Measurements from ENCODE around the gene WIPF2.

Gene WIPF2, protein sequence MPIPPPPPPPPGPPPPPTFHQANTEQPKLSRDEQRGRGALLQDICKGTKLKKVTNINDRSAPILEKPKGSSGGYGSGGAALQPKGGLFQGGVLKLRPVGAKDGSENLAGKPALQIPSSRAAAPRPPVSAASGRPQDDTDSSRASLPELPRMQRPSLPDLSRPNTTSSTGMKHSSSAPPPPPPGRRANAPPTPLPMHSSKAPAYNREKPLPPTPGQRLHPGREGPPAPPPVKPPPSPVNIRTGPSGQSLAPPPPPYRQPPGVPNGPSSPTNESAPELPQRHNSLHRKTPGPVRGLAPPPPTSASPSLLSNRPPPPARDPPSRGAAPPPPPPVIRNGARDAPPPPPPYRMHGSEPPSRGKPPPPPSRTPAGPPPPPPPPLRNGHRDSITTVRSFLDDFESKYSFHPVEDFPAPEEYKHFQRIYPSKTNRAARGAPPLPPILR

DNA sequence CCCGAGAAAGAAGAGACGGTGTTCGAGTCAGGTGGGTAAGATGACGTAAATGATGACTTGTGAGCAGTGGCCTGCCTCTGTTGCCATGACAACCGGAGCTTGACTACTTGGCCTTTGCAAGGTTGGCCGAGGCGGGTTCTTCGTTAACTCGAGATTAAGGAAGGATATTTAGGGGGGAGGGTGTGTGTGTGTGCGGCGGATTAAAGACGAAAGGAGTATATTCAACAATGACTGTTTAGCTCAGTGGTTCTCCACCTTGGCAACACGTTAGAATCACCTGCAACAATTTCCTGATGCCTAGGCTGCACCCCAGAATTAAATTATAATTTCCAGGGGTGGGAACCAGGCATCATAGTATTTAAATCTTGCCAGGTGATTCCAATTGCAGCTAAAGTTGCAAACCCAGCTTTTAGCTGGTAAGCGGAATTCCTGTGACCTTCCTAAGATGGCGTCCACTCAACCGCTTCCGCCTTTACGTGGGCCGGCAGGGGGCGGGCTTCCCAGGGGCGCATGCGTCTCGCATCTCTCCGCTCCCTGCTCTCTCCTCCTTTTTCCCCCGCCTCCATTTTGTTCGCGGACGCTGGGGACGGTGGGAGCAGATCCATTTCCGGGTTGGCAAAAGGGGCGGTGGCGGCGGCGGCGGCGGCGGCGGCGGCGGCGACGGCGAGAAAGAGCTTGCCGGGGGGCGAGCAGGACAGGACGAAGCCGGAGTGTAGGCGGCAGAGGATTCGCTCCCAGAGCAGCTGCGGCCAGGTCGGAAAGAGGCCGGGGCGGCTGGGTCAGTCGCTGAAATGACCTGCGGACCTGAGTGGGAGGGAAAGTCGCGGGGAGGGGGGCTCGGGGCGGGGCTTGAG is at the start of gene WIPF2:
TSS of gene WIPF2 (plus strand) at position 565 of the 854 bp plus-strand sequence. CDS start 37,156 bp downstream, outside the sequence.
- ATAC-seq = peak; percentile 91 to 94

DNA sequence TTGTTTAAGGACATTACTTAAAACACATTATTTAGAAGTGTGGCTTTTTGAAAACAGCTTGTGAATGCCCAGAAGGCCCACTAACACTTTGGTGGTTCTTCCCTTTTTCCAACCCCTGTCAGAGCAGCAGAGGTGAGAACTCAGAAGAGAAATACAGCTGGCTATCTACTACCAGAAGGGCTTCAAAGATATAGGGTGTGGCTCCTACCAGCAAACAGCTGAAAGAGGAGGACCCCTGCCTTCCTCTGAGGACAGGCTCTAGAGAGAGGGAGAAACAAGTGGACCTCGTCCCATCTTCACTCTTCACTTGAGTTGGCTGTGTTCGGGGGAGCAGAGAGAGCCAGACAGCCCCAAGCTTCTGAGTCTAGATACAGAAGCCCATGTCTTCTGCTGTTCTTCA is 48.8 kb upstream of the WIPF2 start:
- no peak for ATAC-seq

DNA sequence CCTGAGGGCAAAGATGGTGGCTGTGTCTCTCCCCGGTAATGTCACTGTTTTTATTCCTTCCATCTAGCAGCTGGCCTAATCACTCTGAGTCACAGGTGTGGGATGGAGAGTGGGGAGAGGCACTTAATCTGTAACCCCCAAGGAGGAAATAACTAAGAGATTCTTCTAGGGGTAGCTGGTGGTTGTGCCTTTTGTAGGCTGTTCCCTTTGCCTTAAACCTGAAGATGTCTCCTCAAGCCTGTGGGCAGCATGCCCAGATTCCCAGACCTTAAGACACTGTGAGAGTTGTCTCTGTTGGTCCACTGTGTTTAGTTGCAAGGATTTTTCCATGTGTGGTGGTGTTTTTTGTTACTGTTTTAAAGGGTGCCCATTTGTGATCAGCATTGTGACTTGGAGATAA is 47.4 kb upstream of the WIPF2 start:
- no peak for ATAC-seq

DNA sequence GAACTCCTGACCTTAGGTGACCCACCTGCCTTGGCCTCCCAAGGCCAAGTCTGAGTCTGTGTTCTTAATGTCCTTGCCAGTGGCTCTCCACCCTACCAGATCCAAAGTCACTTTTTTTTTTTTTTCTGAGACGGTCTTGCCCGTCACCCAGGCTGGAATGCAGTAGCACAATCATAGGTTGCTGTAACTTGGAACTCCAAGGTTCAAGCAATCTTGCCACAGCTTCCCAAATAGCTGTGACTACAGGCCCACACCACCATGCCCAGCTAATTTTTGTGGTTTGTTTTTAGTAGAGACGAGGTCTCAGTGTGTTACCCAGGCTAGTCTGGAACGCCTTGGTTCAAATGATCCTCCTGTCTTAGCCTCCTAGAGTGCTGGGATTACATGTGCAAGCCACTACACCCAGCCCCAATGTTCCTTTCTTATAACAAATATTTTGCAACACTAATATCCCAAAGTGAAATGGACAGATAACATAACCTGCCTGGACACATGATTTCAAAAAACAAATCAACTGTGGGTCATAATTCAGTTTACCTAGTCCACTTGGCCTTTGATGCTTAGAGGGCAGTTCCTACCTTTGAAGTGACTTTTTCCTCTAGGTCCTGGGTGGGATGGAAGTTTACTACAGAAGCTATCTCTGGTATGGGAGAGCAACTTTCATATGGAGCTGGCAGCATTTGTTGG is 45.9 kb upstream of the WIPF2 start:
- no peak for ATAC-seq

DNA sequence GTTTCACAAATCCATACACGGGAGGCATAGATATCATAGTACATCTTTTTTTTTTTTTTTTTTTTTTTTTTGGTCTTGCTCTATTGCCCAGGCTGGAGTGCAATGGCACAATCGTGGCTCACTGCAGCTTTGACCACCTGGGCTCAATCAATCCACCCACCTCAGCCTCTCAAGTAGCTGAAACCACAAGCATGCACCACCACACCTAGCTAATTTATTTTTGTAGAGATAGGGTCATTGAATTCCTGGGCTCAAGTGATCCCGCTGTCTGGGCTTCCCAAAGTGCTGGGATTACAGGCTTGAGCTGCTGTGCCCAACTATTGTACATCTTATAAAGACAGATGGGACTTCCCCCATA is 45.3 kb upstream of the WIPF2 start:
- ATAC-seq = no peak

DNA sequence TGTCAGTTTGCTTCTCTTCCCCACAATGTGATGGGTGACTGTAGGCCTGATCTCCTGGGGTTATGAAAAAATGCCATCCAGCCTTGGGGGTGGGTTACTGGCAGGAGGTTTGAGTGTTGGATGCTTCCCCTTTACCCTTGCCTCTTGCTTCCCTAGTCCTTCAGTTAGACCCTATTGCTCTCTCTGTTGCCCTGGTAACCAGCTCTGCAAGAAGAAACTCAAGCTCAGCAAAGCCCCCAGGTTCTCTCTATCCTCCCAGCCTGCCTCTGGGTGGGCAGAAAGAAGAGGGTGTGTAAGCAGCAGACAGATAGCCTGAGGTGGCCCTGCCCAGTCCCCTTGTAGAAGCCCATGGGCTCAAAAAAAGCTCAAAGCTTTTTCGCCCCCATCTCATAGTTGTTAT is 44.6 kb upstream of the WIPF2 start:
- no peak for ATAC-seq

DNA sequence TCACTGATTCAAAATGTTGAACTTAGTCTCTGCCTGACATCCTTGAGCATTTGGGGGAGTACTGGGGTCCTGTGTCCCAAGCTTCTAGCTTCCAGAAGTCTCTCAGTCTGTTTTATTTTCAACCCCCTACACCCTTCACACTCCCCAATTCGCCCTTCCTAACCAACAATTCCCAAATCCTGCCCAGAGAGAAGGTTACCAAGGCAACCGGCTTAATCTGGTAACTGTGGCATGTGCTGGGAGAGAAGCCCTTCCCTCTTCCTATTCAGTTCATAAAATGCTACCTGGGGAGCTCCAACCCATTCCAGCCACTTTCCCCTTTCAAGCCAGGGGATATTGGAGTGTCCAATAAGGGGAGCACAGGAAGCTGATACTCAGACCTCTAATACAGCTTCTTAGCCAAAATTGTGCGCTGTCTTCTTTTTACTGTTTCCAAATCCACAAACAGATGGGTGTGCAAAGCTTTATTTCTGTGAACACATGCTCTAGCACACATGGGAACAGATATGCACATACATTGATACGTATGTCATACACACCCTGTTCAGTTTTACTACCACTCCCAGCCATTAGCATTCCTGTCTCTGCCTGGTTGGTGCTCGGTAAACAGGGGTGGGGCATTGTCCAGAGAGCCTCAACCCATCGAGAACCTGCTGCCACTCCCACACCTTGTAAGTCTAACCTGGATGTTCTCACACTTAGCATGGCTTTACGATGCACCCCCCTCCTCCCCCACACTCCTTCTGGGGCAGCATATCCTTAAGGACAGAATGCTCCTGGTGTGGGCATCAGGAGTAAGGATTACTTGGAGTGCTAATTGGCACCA is 43.0 kb upstream of the WIPF2 start:
- ATAC-seq = no peak

DNA sequence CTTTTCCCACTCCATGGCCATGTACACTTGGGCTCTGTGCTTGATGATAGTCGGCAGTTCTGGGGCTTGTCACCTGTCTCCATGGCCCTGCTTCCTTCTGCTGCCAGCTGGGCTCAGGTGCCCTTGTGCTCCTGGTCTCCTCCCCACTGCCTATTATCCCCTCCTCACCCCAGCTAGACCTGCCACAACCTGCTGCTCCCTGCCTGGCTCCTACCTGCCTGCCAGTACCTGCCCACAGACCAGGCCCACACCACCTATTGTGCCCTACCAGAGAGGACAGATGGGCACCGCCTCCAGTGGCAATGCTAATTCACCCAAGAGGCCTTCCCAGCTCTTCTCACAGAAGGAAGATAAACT is 42.4 kb upstream of the WIPF2 start:
- ATAC-seq = peak in 1 of 2 donors; percentile 1

DNA sequence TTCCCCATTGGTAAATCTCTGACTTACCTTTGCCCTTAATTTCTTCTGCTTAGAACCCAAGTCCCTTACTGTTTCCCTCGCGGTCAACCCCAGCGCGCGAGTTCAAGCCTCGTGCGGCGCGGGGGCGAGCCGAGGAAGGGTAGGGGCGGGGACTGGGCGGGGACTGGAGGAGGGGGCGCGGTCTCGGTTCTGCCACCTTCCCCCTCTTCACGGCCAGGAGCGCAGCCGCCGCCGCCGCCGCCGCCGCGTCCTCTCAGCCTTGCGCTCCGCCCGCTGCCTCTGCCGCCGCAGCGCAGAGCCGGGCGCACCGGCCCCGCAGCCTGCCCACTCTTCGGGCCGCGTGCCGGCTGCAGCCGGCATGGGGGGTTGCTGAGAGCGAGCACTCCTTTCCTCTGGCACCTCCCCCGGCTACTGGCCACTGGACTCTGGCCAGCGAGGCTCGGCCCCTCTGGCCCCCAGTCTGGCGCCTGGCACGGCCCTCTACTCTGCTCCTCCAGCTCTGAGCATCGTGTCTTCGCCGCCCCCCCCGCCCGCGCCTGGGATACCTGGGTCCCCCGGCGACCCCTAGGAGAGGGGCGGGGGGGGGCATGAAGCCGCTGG is 41.7 kb upstream of the WIPF2 start, which contains the start of gene RAPGEFL1:
TSS of gene RAPGEFL1 (plus strand) at position 196 of the 600 bp plus-strand sequence. CDS start at position 588, 392 bp downstream.
- peak; percentile 95 to 96 for ATAC-seq

DNA sequence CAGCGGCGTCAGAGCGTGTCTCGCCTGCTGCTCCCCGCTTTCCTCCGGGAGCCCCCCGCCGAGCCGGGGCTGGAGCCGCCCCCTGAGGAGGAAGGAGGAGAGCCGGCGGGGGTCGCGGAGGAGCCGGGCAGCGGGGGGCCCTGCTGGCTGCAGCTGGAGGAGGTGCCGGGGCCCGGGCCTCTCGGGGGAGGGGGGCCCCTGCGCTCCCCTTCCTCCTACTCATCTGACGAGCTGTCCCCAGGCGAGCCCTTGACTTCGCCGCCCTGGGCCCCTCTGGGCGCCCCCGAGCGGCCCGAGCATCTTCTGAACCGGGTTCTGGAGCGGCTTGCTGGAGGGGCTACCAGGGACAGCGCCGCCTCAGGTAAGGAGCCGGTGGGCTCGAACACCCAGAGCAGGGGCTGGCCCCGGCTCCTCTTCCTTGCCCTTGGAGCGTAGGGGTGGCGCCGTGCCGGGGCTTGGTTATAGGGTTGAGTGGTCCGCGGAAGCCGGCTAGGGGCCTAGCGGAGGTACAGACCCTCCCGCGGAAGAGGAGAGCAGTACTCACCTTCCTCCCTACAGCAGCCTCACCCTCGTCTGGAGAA is 41.0 kb upstream of the WIPF2 start:
- ATAC-seq = no peak

DNA sequence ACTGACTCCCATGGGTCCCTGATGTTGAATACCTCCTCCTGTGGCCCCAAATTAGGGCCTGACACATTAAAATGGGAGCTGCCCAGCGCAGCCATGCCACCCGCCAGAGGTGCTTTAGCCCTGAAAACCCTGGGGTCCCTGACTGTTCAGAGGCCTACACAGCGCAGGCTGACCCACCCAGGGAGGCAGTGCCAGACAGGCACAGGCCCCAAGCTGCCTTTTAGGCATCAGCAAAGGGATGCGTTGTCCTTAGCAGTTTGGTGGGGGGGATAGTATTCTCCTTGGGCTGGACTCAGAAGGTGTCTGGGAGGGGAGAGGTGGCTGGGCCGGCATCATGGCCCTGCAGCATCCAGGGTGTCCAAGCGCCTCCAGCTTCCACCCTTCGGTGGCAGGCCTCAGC is 40.4 kb upstream of the WIPF2 start:
- no peak for ATAC-seq

DNA sequence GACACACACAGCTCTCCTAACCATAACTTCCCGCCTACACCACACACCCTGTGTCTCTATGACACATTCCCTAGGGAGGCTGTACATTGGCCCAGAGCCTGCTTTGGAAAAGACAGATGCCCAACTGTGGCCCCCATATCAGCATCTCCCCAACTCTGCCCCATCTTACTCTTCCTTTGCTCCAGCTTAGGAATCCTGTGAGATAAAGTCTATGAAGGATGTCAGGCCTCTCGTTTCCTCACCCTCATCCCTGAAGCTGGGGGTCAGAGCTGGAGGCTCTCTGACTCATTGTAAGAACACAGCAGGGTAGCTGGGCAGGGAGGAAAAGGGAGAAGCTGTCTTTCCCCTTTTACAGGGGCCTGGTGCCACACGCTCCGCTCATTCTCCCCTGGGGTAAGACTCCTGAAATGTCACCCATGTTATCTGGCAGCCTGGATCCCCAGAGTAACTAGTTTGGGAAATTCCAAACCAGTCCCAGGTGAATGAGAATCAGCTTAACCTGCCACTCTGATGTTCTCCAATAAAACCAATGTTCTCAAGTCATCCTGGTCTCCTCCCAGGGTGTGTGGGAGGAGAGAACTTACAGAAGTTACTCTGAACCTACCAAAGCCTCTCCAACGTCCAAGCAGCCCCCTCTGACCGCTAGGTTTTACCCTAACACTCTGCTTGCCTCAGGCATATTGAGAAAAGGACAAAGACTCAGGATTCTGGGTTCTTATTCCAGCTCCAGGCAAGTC is 39.0 kb upstream of the WIPF2 start:
- no peak for ATAC-seq

DNA sequence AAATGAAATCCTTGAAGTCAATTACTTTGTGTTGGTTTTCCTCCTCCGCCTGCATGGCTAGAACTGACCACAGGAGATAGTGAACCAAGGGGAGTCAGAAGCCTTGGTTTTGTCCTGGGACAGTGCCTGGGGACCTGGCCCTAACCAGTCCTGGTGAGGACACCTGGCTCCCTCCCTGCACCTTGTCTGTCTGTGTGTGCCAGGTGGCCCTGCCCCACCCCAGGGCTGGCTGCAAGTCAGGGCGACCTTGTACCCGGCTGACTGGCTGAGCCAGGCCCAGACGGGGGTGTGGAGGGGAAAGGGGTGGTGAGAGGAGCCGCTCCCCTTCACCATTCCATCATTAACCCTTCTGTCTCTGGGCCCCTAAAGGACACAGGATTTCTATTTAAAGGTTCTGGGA is 38.4 kb upstream of the WIPF2 start:
- no peak for ATAC-seq

DNA sequence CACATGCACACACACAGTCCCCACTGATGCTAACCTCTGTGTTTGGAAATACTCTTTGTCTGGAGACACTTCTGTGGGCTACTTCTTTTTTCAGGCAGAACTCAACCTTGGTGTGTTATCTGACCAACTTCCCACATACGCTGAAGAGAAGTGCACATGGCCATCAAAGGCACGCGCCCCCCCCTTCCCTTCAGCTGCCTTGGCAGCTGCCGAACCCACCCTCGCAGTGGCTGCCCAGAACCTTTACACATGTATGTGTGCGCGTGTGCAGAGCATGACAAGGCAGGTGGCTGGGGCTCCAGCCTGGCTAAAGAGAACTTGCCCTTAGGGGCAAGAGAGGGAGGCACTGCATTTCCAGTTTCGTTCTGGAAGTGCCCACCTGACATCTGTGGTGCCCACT is 37.9 kb upstream of the WIPF2 start:
- no peak for ATAC-seq

DNA sequence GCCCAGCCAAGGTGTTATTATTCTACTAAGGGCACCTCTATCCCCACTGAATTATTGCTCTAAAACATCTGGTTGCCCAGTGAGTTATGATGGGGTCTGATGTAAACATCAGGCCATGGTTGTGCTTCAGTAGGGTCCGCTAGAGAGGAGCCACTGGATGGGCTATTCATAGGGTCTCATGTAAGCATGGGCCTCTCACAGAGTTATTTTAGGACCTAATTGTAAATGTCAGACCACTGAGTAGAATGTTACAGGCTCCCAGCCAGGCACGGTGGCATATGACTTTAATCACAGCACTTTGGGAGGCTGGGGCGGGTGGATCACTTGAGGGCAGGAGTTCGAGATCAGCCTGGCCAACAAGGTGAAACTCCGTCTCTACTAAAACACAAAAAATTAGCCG is 36.5 kb upstream of the WIPF2 start:
- ATAC-seq = no peak

DNA sequence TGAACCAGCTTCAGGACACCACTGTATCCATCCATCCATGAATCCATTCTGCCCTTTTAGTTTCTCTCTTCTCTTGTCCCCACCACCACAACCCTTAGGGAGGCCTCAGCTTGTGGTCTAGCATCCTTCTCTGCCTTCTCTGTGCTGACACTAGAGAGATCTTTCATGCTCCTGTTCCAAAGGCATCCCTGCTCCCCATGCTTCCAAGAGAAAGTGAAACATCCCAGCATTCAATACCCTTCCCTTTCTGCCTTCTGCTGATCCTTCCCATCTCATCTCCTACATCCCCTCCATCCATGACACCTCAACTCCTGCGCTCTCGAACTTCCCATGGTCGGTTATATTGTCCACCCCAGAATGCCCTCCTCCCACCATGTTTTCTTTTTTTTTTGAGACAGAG is 31.9 kb upstream of the WIPF2 start:
- ATAC-seq = no peak

DNA sequence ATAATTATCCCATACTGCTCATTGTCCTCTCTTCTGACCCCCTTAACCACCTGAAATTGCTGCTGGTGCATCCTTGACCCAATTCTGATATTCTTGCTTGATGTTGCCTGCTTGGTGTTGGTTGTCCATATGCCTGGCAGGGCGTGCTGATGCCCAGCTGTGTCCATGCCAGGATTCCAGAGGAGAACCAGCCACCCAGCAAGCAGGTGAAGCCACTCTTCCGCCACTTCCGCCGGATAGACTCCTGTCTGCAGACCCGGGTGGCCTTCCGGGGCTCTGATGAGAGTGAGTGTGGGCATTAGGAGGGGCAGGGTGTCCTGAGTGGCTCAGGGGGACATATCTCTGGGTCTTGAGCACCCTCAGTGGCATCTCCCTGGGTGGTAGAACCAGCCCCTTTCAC is 30.4 kb upstream of the WIPF2 start:
- no peak for ATAC-seq

DNA sequence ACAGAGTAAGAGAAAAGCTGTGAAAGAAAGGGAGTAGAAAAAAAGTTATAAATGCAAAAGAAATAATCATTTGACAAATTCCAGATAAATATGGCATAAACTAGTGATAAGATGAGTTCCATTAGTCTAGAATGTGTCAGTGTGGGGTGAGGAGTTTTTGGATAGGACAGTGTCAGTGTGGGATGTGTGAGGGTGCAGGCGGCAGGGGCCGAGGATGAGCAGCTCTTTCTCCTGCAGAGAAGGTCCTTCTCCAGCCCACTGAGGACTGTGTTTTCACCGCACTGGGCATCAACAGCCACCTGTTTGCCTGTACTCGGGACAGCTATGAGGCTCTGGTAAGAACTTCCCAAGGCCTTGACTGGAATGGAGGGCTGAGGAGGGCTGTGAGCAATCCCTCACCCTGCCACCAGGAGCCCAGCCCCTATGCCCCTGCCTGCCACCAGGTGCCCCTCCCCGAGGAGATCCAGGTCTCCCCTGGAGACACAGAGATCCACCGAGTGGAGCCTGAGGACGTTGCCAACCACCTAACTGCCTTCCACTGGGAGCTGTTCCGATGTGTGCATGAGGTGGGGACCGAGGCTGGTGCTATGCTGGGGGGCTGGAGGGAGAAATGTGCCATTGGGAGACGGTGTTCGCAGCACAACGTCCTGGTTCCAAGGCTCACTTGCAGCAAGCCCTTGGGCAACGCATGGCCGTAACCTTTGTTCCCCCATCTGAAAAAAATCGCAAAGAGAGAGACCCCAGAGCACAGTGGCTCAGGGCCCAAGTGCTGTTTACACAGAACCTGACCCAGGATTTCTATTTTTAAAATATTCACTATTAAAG is 28.7 kb upstream of the WIPF2 start:
- peak in 1 of 2 donors; percentile 52 for ATAC-seq

DNA sequence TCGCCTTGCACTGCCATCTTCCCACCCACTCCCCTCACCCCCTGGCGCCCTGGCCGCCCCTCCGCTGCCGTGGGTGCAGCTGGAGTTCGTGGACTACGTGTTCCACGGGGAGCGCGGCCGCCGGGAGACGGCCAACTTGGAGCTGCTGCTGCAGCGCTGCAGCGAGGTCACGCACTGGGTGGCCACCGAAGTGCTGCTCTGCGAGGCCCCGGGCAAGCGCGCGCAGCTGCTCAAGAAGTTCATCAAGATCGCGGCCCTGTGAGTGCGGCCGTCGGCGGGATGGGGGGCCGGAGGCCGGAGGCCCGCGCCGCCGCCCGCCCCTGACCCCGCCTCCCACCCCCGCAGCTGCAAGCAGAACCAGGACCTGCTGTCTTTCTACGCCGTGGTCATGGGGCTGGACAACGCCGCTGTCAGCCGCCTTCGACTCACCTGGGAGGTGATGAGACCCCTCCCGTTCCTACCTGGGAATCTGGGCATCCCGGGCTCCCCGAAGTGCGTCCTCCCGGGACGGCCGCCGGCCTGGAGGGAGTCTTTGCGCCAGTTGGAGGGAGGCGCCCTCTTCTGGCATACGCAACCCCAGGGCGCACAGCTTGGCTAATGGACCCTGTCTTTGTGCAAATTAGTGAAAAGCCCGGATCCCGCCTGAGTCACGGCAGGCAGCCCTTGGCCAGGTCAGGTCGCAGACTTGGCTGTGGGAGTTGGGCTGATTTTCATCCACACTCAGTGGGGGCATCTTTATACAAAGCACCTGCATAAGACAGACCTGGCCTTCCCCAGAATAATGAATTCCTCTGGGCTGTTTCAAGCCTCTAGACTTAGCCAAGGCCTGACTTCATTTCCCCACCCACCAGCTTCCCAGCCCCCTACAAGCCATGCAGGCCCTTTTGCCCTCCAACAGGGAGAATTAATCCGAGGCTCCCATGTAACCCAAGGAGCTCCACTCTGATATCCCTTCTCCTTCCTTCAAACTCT is 27.6 kb upstream of the WIPF2 start:
- ATAC-seq = peak; percentile 84 to 85
